GM12878 (cell line): ENCODE results near the gene FLRT1. TPM values are rescaled to one million over a fixed set of nuclear protein-coding genes. Genes with fewer than 3 reads are reported as not detected.

Source experiments
- ATAC-seq: fragments of 200-7000 bp; cut with Tn5 transposase; 3 replicates; pipeline ENCODE4 v1.9.1; 2020; ENCODE audit warnings: mild to moderate bottlenecking, moderate library complexity
- BruUV-seq: library from RNA; stranded (reverse); fragments of 400-500 nt; replicated peaks from 2 replicates; lab custom pipeline; 2021; lab: Mats Ljungman, UMichigan
- CTCF ChIA-PET: fragments of 300-600 bp; sonication (Branson Sonifier 250); formaldehyde crosslinking; extraction: SDS; loops from one replicate; lab custom pipeline; 2021; ENCODE audit warnings: inconsistent platforms; lab: Yijun Ruan, JAX
- POLR2A ChIA-PET: fragments of 350-600 bp; formaldehyde crosslinking; extraction: SDS; loops from one replicate; lab custom pipeline; 2021; ENCODE audit warnings: inconsistent platforms; lab: Charles Lee
- RAD21 ChIA-PET: fragments of 300-600 bp; sonication (Branson Sonifier 250); formaldehyde crosslinking; loops from one replicate; lab custom pipeline; 2023; ENCODE audit warnings: antibody characterized with exemption; ENCODE audit not compliant: unreplicated experiment; lab: Charles Lee
- SMC1A ChIA-PET: fragments of 300-600 bp; sonication (Branson Sonifier 250); formaldehyde crosslinking; loops from one replicate; lab custom pipeline; 2023; ENCODE audit not compliant: unreplicated experiment, uncharacterized antibody; lab: Charles Lee
- DNase-seq: peaks from one replicate; pipeline ENCODE4 v3.0.0-alpha.2; 2011; ENCODE audit warnings: low read depth, low spot score
- FAIRE-seq: peaks from 3 replicates; lab custom pipeline; 2011; peaks lifted over from hg19 to GRCh38; lab: Jason Lieb, UNC
- H2AFZ ChIP-seq: 2 replicates; pipeline ENCODE4 v1.6.0; 2011; ENCODE audit warnings: low read depth, low read length, control low read depth; ENCODE audit not compliant: control insufficient read depth
- H3K27ac ChIP-seq: 2 replicates; pipeline ENCODE4 v1.5.1; 2011; ENCODE audit warnings: control low read depth; ENCODE audit not compliant: control insufficient read depth, insufficient read depth
- H3K27me3 ChIP-seq, 2 experiments: replicated peaks in 1 of 2; 2 replicates each; pipeline versions ENCODE4 v1.6.0 to v1.6.1; 2011; ENCODE audit warnings: low read length in 1 of 2; ENCODE audit not compliant: control insufficient read depth in 2 of 2, insufficient read depth in 2 of 2
- H3K36me3 ChIP-seq, 2 experiments: 2 replicates each; pipeline ENCODE4 v1.5.1; 2011; ENCODE audit warnings: low read length in 1 of 2; ENCODE audit not compliant: control insufficient read depth in 2 of 2, insufficient read depth in 2 of 2
- H3K4me1 ChIP-seq: 2 replicates; pipeline ENCODE4 v1.6.1; 2011; ENCODE audit warnings: mild to moderate bottlenecking, low read length, moderate library complexity, mixed read lengths; ENCODE audit not compliant: control insufficient read depth, insufficient read depth
- H3K4me2 ChIP-seq: 2 replicates; pipeline ENCODE4 v1.6.0; 2011; ENCODE audit warnings: control low read depth; ENCODE audit not compliant: control insufficient read depth, insufficient read depth
- H3K4me3 ChIP-seq: fragments of 200-600 bp; sonication (generic); 2 replicates; pipeline ENCODE4 v1.5.1; 2016
- H3K79me2 ChIP-seq: 2 replicates; pipeline ENCODE4 v1.6.0; 2011; ENCODE audit warnings: low read length; ENCODE audit not compliant: control insufficient read depth, insufficient read depth
- H3K9ac ChIP-seq: 2 replicates; pipeline ENCODE4 v1.8.0; 2011; ENCODE audit warnings: low read length, control low read depth, mixed read lengths; ENCODE audit not compliant: control insufficient read depth, insufficient read depth
- H3K9me3 ChIP-seq: replicated peaks from 3 replicates; pipeline ENCODE4 v1.5.1; 2011; ENCODE audit warnings: mild to moderate bottlenecking, low read length; ENCODE audit not compliant: control insufficient read depth, insufficient read depth
- H4K20me1 ChIP-seq: 2 replicates; pipeline ENCODE4 v1.6.0; 2011; ENCODE audit not compliant: control insufficient read depth, insufficient read depth
- BRCA1 ChIP-seq: IDR thresholded peaks from 2 replicates; pipeline ENCODE4 v1.6.1; 2011; ENCODE audit warnings: low read depth, low read length, improper control_type of control experiment
- CHD1 ChIP-seq: IDR thresholded peaks from 2 replicates; pipeline ENCODE4 v1.6.1; 2012; ENCODE audit warnings: low read depth, low read length, improper control_type of control experiment
- CTCF ChIP-seq, 3 experiments: IDR thresholded peaks in 2 of 3; conservative IDR thresholded peaks in 1 of 3; 2 replicates each; pipeline ENCODE4 v1.5.1; 2011; ENCODE audit warnings: low read depth in 3 of 3, low read length in 3 of 3, mild to moderate bottlenecking in 3 of 3, control low read depth in 2 of 3, moderate library complexity in 2 of 3, inconsistent platforms in 1 of 3, mixed read lengths in 1 of 3; ENCODE audit not compliant: control insufficient read depth in 2 of 3, insufficient read depth in 1 of 3; ENCODE audit errors: extremely low read depth in 1 of 3
- EZH2 ChIP-seq: IDR thresholded peaks from 2 replicates; pipeline ENCODE4 v1.6.1; 2012; ENCODE audit warnings: low read depth, mild to moderate bottlenecking, control low read depth, inconsistent platforms, low read length, borderline replicate concordance; ENCODE audit not compliant: control insufficient read depth
- IRF4 ChIP-seq: IDR thresholded peaks from 2 replicates; pipeline ENCODE4 v1.6.1; 2011; ENCODE audit warnings: low read depth, low read length
- NFYA ChIP-seq: IDR thresholded peaks from 2 replicates; pipeline ENCODE4 v1.6.1; 2011; ENCODE audit warnings: low read depth, mild to moderate bottlenecking, low read length, improper control_type of control experiment, borderline replicate concordance
- NFYB ChIP-seq: IDR thresholded peaks from 2 replicates; pipeline ENCODE4 v1.6.1; 2011; ENCODE audit warnings: low read depth, mild to moderate bottlenecking, low read length, improper control_type of control experiment, moderate library complexity; ENCODE audit not compliant: insufficient read depth
- PRDM15 ChIP-seq: fragments of 450-650 bp; formaldehyde crosslinking; IDR thresholded peaks from 2 replicates; pipeline ENCODE4 v1.4.0; 2020; ENCODE audit warnings: mild to moderate bottlenecking, moderate library complexity
- RCOR1 ChIP-seq: conservative IDR thresholded peaks from 2 replicates; pipeline ENCODE4 v1.6.1; 2012; ENCODE audit warnings: low read depth, low read length, improper control_type of control experiment
- RUNX3 ChIP-seq: IDR thresholded peaks from 2 replicates; pipeline ENCODE4 v1.6.1; 2012; ENCODE audit warnings: low read length, inconsistent platforms
- TAF1 ChIP-seq: IDR thresholded peaks from 2 replicates; pipeline ENCODE4 v1.6.1; 2011; ENCODE audit warnings: mild to moderate bottlenecking, low read depth, low read length, borderline replicate concordance
- YBX1 ChIP-seq: fragments of 450-650 bp; IDR thresholded peaks from 2 replicates; pipeline ENCODE4 v1.6.1; 2016; ENCODE audit warnings: antibody characterized with exemption
- ZBTB40 ChIP-seq: fragments of 450-650 bp; IDR thresholded peaks from 2 replicates; pipeline ENCODE4 v1.6.1; 2016; ENCODE audit warnings: mild to moderate bottlenecking, moderate library complexity, borderline replicate concordance
- ZNF622 ChIP-seq: fragments of 450-650 bp; IDR thresholded peaks from 2 replicates; pipeline ENCODE4 v1.6.1; 2017; ENCODE audit warnings: mild to moderate bottlenecking, inconsistent platforms
- ZZZ3 ChIP-seq: IDR thresholded peaks from 2 replicates; pipeline ENCODE4 v1.6.1; 2011; ENCODE audit warnings: low read depth; ENCODE audit not compliant: control insufficient read depth, insufficient read length
- WGBS: methylation state at CpG from one replicate; pipeline ENCODE4 v1.1.6; 2016; ENCODE audit warnings: low lambda C conversion rate; ENCODE audit not compliant: insufficient replicate concordance, insufficient coverage; ENCODE audit errors: missing lambda C conversion rate; 5-methylcytosine and 5-hydroxymethylcytosine counted together
- in situ Hi-C: fragments of 300-500 bp; cut with MboI; formaldehyde crosslinking; loops from 9 replicates; pipeline ENCODE4 v1.14.3; 2018; ENCODE audit warnings: mixed read lengths
- intact Hi-C: fragments of 100-400 bp; cut with micrococcal nuclease; formaldehyde crosslinking; loops from one replicate; pipeline ENCODE4 v1.14.2; 2022; ENCODE audit not compliant: unreplicated experiment
- polyA plus RNA-seq, 11 experiments: library from polyadenylated mRNA; depleted of rRNA in 4 of 11; unstranded in 6 of 11; stranded (reverse) in 5 of 11; fragments of >200 nt; fragmentation: Nextera tagmentation in 4 of 11; fragmentation: Illumina TruSeq in 1 of 11; extraction: Ambion mirVana in 4 of 11; extraction: Trizol in 1 of 11; gene quantifications; 1 replicate in 1 of 11; 2 replicates in 10 of 11; pipeline versions ENCODE4 v1.2.1 to v1.2.3, GENCODE V29; 2011 to 2016; ENCODE audit warnings: inconsistent platforms in 2 of 11, missing spikeins in 2 of 11, low read depth in 1 of 11
- total RNA-seq, 4 experiments: library from RNA; depleted of rRNA in 3 of 4; stranded (reverse); fragments of >200 nt in 3 of 4; fragmentation: Illumina TruSeq in 1 of 4; extraction: Trizol in 1 of 4; gene quantifications; 2 replicates each; pipeline versions ENCODE4 v1.2.1 to v1.2.3, GENCODE V29; 2013 to 2021

Gene FLRT1
- total and polyA plus RNA-seq, 10 of the 15 experiments (the other 5 are each of a cell fraction or from before 2014, with no cell fraction given): 0.10 to 0.12 TPM; not detected in 8

- POLR2A ChIA-PET: no interaction called here
- no peaks in the 10 kb centered on the region for H4K20me1 ChIP-seq
- ATAC-seq (no peak), DNase-seq (no peak), FAIRE-seq (no peak)
- H3K27me3 ChIP-seq: no peaks in the 10 kb centered on the region
- intact Hi-C loops: no loop called here
- H3K4me2 ChIP-seq: no peak overlapping the region
- H3K4me1 ChIP-seq: no peaks in the 10 kb centered on the region; the same call in 1 of the 2 replicates
- CTCF ChIA-PET: interaction anchor here (2.0 kb wide), 1 partner anchor 157 kb away, joined by 6 read pairs; no protein-coding TSS in a partner anchor
- no peak overlapping the region for H3K27ac ChIP-seq
- peaks cover 2% of the 10 kb centered on the region for H3K79me2 ChIP-seq
- no peaks in the 10 kb centered on the region for H3K9me3 ChIP-seq
- 76% methylated on average over 5 of the region's 6 CpGs for WGBS
- RAD21 ChIA-PET: interaction anchor here (1.3 kb wide), 1 partner anchor 156 kb away, joined by 3 read pairs; no protein-coding TSS in a partner anchor
- SMC1A ChIA-PET: interaction anchor here (0.6 kb wide), 1 partner anchor 35 kb away, joined by 3 read pairs; no protein-coding TSS in a partner anchor
- H3K9ac ChIP-seq: no peak overlapping the region
- in situ Hi-C loops: no loop called here
- H3K36me3 ChIP-seq: peaks cover 14 to 33% of the 10 kb centered on the region in 2 experiments; a peak in 3 of 4 replicates
- no peak overlapping the region for H3K4me3 ChIP-seq
- no TSS peak for BruUV-seq
- H2AFZ ChIP-seq: no peak overlapping the region
- TF ChIP-seq RUNX3: no peak
- no peak for TF ChIP-seq ZNF622
- no peak for TF ChIP-seq RCOR1
- TF ChIP-seq BRCA1: no peak
- no peak for TF ChIP-seq NFYA
- TF ChIP-seq EZH2: no peak
- no peak for TF ChIP-seq CHD1
- no peak for TF ChIP-seq TAF1
- no peak for TF ChIP-seq YBX1
- no peak for TF ChIP-seq PRDM15 (CRISPR knock-in tag)
- TF ChIP-seq IRF4: no peak
- TF ChIP-seq CTCF (IDR thresholded peaks at IDR 0.05 in 2 of 3, conservative IDR thresholded peaks at IDR 0.05 in 1 of 3; ENCODE audit: control insufficient read depth in 2 of 3, extremely low read depth in 1 of 3, insufficient read depth in 1 of 3, low read depth in 3 of 3, low read length in 3 of 3): no peak
- no peak for TF ChIP-seq ZZZ3
- TF ChIP-seq ZBTB40: no peak
- no peak for TF ChIP-seq NFYB
Observed at GRCh38 chr11:63993993-63994392, 41.7 kb upstream of the FLRT1 start.
